PC-3 (cell line): Measurements from ENCODE around the gene GPC4. TPM values are rescaled to one million over a fixed set of nuclear protein-coding genes. Genes with fewer than 3 reads are reported as not detected.

Source experiments
- ATAC-seq: fragments of 200-7000 bp; cut with Tn5 transposase; 2 replicates; pipeline ENCODE4 v1.9.1; 2020; ENCODE audit warnings: mild to moderate bottlenecking, moderate library complexity
- BruUV-seq: library from RNA; stranded (reverse); fragments of 400-500 nt; replicated peaks from 2 replicates; lab custom pipeline; 2021; lab: Mats Ljungman, UMichigan
- CTCF ChIA-PET: fragments of 300-600 bp; sonication (Branson Sonifier 250); formaldehyde crosslinking; loops from one replicate; lab custom pipeline; 2022; ENCODE audit warnings: antibody characterized with exemption; lab: Charles Lee
- POLR2A ChIA-PET: fragments of 300-600 bp; sonication (Branson Sonifier 250); formaldehyde crosslinking; loops from one replicate; lab custom pipeline; 2022; ENCODE audit warnings: antibody characterized with exemption; ENCODE audit not compliant: unreplicated experiment; lab: Charles Lee
- DNase-seq: peaks from one replicate; pipeline ENCODE4 v3.0.0-alpha.2; 2015
- H2AFZ ChIP-seq: fragments of 300-600 bp; sonication (generic); 2 replicates; pipeline ENCODE4 v1.6.0; 2016; ENCODE audit warnings: antibody characterized with exemption, low read length
- H3F3A ChIP-seq: fragments of 300-600 bp; sonication (generic); one replicate; pipeline ENCODE4 v1.6.0; 2017; ENCODE audit warnings: antibody characterized with exemption, low read length, control low read depth, mild to moderate bottlenecking; ENCODE audit not compliant: unreplicated experiment
- H3K27ac ChIP-seq: fragments of 300-600 bp; sonication (generic); 2 replicates; pipeline ENCODE4 v1.5.1; 2016; ENCODE audit warnings: mild to moderate bottlenecking, low read length
- H3K27me3 ChIP-seq: fragments of 300-600 bp; sonication (generic); 2 replicates; pipeline ENCODE4 v1.6.1; 2016; ENCODE audit warnings: low read length, mixed read lengths
- H3K36me3 ChIP-seq: fragments of 300-600 bp; sonication (generic); 2 replicates; pipeline ENCODE4 v1.6.1; 2016; ENCODE audit warnings: low read depth, mixed run types, low read length, mixed read lengths
- H3K4me1 ChIP-seq: fragments of 300-600 bp; sonication (generic); 2 replicates; pipeline ENCODE4 v1.5.1; 2016; ENCODE audit warnings: low read length; ENCODE audit not compliant: insufficient read depth
- H3K4me2 ChIP-seq: fragments of 300-600 bp; sonication (generic); 2 replicates; pipeline ENCODE4 v1.6.0; 2016; ENCODE audit warnings: low read length
- H3K4me3 ChIP-seq: fragments of 300-600 bp; sonication (generic); 2 replicates; pipeline ENCODE4 v1.5.1; 2016; ENCODE audit warnings: mild to moderate bottlenecking, low read length, mixed read lengths
- H3K79me2 ChIP-seq: fragments of 300-600 bp; sonication (generic); 2 replicates; pipeline ENCODE4 v1.6.1; 2017; ENCODE audit warnings: low read length, mixed read lengths
- H3K9ac ChIP-seq: fragments of 300-600 bp; sonication (generic); 2 replicates; pipeline ENCODE4 v1.6.0; 2016; ENCODE audit warnings: mild to moderate bottlenecking, low read length
- H3K9me2 ChIP-seq: fragments of 300-600 bp; sonication (generic); replicated peaks from 2 replicates; pipeline ENCODE4 v1.6.1; 2016; ENCODE audit warnings: mixed run types, low read length, mixed read lengths
- H3K9me3 ChIP-seq: fragments of 300-600 bp; sonication (generic); 2 replicates; pipeline ENCODE4 v1.6.1; 2016; ENCODE audit warnings: low read length, mixed read lengths
- H4K20me1 ChIP-seq: fragments of 300-600 bp; sonication (generic); 2 replicates; pipeline ENCODE4 v1.6.1; 2016; ENCODE audit warnings: low read length, mixed read lengths
- CTCF ChIP-seq: fragments of 300-600 bp; sonication (generic); conservative IDR thresholded peaks from 2 replicates; pipeline ENCODE4 v1.5.1; 2017; ENCODE audit warnings: antibody characterized with exemption, low read depth, mild to moderate bottlenecking, low read length
- EZH2 ChIP-seq: fragments of 300-600 bp; sonication (generic); IDR thresholded peaks from one replicate; pipeline ENCODE4 v1.6.1; 2017; ENCODE audit warnings: antibody characterized with exemption, mild to moderate bottlenecking, low read length; ENCODE audit not compliant: unreplicated experiment
- EZH2phosphoT487 ChIP-seq: fragments of 300-600 bp; sonication (generic); IDR thresholded peaks from 2 replicates; pipeline ENCODE4 v1.6.1; 2018; ENCODE audit warnings: mild to moderate bottlenecking, antibody characterized with exemption, low read length, borderline replicate concordance
- intact Hi-C: fragments of 100-400 bp; cut with micrococcal nuclease; formaldehyde crosslinking; loops from 2 replicates; pipeline ENCODE4 v1.9.0; 2023
- total RNA-seq: library from RNA; depleted of rRNA; stranded (reverse); fragments of >200 nt; gene quantifications from 2 replicates; pipeline ENCODE4 v1.2.3, GENCODE V29; 2014

GPC4 gene
- total RNA-seq, 1 experiment from 2014 or later: 4.0 TPM

- no peak overlapping the region for H3K4me3 ChIP-seq
- ATAC-seq: no peak
- no peaks in the 10 kb centered on the region for H3K9me2 ChIP-seq
- H3K9ac ChIP-seq: no peak overlapping the region
- POLR2A ChIA-PET: no interaction called here
- no peaks in the 10 kb centered on the region for H3K36me3 ChIP-seq
- DNase-seq: no peak
- intact Hi-C loops: no loop called here
- no peaks in the 10 kb centered on the region for H3F3A ChIP-seq
- no TSS peak for BruUV-seq
- H3K27me3 ChIP-seq: no peaks in the 10 kb centered on the region
- H2AFZ ChIP-seq: no peak overlapping the region
- H3K4me1 ChIP-seq: no peaks in the 10 kb centered on the region
- CTCF ChIA-PET: no interaction called here
- no peak for TF ChIP-seq EZH2phosphoT487
- no peak for TF ChIP-seq EZH2
- TF ChIP-seq CTCF: no peak
- no peaks in the 10 kb centered on the region for H4K20me1 ChIP-seq
- H3K27ac ChIP-seq: no peak overlapping the region
- no peaks in the 10 kb centered on the region for H3K79me2 ChIP-seq
- no peaks in the 10 kb centered on the region for H3K9me3 ChIP-seq
- no peak overlapping the region for H3K4me2 ChIP-seq
Measured at GRCh38 chrX:133437356-133437755, 22.1 kb upstream of the GPC4 start.

- no peaks in the 10 kb centered on the region for H3K36me3 ChIP-seq
- H2AFZ ChIP-seq: no peak overlapping the region
- no peak for TF ChIP-seq CTCF
- no peak for TF ChIP-seq EZH2
- TF ChIP-seq EZH2phosphoT487: no peak
- no peak overlapping the region for H3K4me2 ChIP-seq
- H3K4me1 ChIP-seq: no peaks in the 10 kb centered on the region
- ATAC-seq: no peak
- H3K27ac ChIP-seq: no peak overlapping the region
- CTCF ChIA-PET: no interaction called here
- no peak for DNase-seq
- no peak overlapping the region for H3K4me3 ChIP-seq
- H4K20me1 ChIP-seq: no peaks in the 10 kb centered on the region
- no peaks in the 10 kb centered on the region for H3K79me2 ChIP-seq
- no peaks in the 10 kb centered on the region for H3F3A ChIP-seq
- no peak overlapping the region for H3K9ac ChIP-seq
- POLR2A ChIA-PET: no interaction called here
- intact Hi-C loops: no loop called here
- no TSS peak for BruUV-seq
- H3K9me3 ChIP-seq: no peaks in the 10 kb centered on the region
- no peaks in the 10 kb centered on the region for H3K27me3 ChIP-seq
- H3K9me2 ChIP-seq: no peaks in the 10 kb centered on the region
Measured at GRCh38 chrX:133435544-133436124, 20.3 kb upstream of the GPC4 start.

- Histone ChIP-seq H4K20me1 (no peaks in the 10 kb centered on the region), H3K27ac (no peak overlapping the region), H3K4me1 (no peaks in the 10 kb centered on the region), H3K9me2 (no peaks in the 10 kb centered on the region), H3K9ac (no peak overlapping the region), H3K9me3 (no peaks in the 10 kb centered on the region), H3K4me3 (no peak overlapping the region), H2AFZ (no peak overlapping the region), H3K4me2 (no peak overlapping the region), H3K27me3 (no peaks in the 10 kb centered on the region), H3K36me3 (no peaks in the 10 kb centered on the region), H3F3A (no peaks in the 10 kb centered on the region), H3K79me2 (no peaks in the 10 kb centered on the region)
- no peak for ATAC-seq
- no peak for DNase-seq
- CTCF ChIA-PET: no interaction called here
- POLR2A ChIA-PET: no interaction called here
- BruUV-seq: no TSS peak
- intact Hi-C loops: no loop called here
- TF ChIP-seq CTCF: no peak
- TF ChIP-seq EZH2phosphoT487: no peak
- TF ChIP-seq EZH2: no peak
Measured at GRCh38 chrX:133434197-133434820, 19.0 kb upstream of the GPC4 start.
